OCI-LY1 (cell line): Measurements from ENCODE around the gene PTGR1.

Source experiments
- H2AFZ ChIP-seq: fragments of 200-600 bp; sonication (generic), shearing (Covaris generic); 2 replicates; pipeline ENCODE4 v1.6.0; 2014; ENCODE audit warnings: antibody characterized with exemption, mild to moderate bottlenecking, low read length
- H3F3A ChIP-seq: fragments of 200-600 bp; sonication (generic), shearing (Covaris generic); 2 replicates; pipeline ENCODE4 v1.6.0; 2014; ENCODE audit warnings: mild to moderate bottlenecking, antibody characterized with exemption, low read length, moderate library complexity; ENCODE audit not compliant: insufficient read depth
- H3K27ac ChIP-seq: fragments of 200-600 bp; sonication (generic); 2 replicates; pipeline ENCODE4 v1.5.1; 2014; ENCODE audit warnings: low read length, mixed run types, mild to moderate bottlenecking, low read depth; ENCODE audit not compliant: poor library complexity, severe bottlenecking
- H3K27me3 ChIP-seq: fragments of 200-600 bp; sonication (generic); 2 replicates; pipeline ENCODE4 v1.6.0; 2014; ENCODE audit warnings: antibody characterized with exemption, mild to moderate bottlenecking, low read length, moderate library complexity; ENCODE audit not compliant: insufficient read depth
- H3K36me3 ChIP-seq: fragments of 200-600 bp; sonication (generic); 2 replicates; pipeline ENCODE4 v1.6.1; 2014; ENCODE audit warnings: mild to moderate bottlenecking, antibody characterized with exemption, low read length, moderate library complexity, mixed read lengths; ENCODE audit not compliant: insufficient read depth
- H3K4me1 ChIP-seq: fragments of 200-600 bp; sonication (generic); 2 replicates; pipeline ENCODE4 v1.5.1; 2014; ENCODE audit warnings: mild to moderate bottlenecking, low read length, moderate library complexity; ENCODE audit not compliant: insufficient read depth, severe bottlenecking
- H3K4me2 ChIP-seq: fragments of 200-600 bp; sonication (generic), shearing (Covaris generic); 2 replicates; pipeline ENCODE4 v1.6.1; 2014; ENCODE audit warnings: low read length
- H3K4me3 ChIP-seq: fragments of 200-600 bp; sonication (generic); 2 replicates; pipeline ENCODE4 v1.5.1; 2014; ENCODE audit warnings: low read length, low read depth, mild to moderate bottlenecking, mixed read lengths; ENCODE audit not compliant: poor library complexity, severe bottlenecking
- H3K79me2 ChIP-seq: fragments of 200-600 bp; shearing (Covaris generic); 2 replicates; pipeline ENCODE4 v1.6.1; 2016; ENCODE audit warnings: mixed run types, low read length, mixed read lengths; ENCODE audit not compliant: insufficient read depth
- H3K9ac ChIP-seq: fragments of 200-600 bp; sonication (generic), shearing (Covaris generic); 2 replicates; pipeline ENCODE4 v1.6.1; 2014; ENCODE audit warnings: mild to moderate bottlenecking, low read length, mixed read lengths
- H3K9me2 ChIP-seq: fragments of 200-600 bp; sonication (generic), shearing (Covaris generic); 2 replicates; pipeline ENCODE4 v1.6.1; 2014; ENCODE audit warnings: low read depth, mild to moderate bottlenecking, low read length, mixed read lengths
- H3K9me3 ChIP-seq: fragments of 200-600 bp; shearing (Covaris generic); 2 replicates; pipeline ENCODE4 v1.6.1; 2014; ENCODE audit warnings: low read length, mixed read lengths
- H4K20me1 ChIP-seq: fragments of 200-600 bp; sonication (generic), shearing (Covaris generic); 2 replicates; pipeline ENCODE4 v1.6.0; 2016; ENCODE audit warnings: mild to moderate bottlenecking, low read length; ENCODE audit not compliant: insufficient read depth
- EZH2 ChIP-seq: fragments of 200-600 bp; sonication (generic), shearing (Covaris generic); IDR thresholded peaks from 2 replicates; pipeline ENCODE4 v1.8.0; 2017; ENCODE audit warnings: borderline replicate concordance, mixed run types, mild to moderate bottlenecking, antibody characterized with exemption, low read length, moderate library complexity, mixed read lengths
- TF ChIP-seq, protein P1 (sequence below): fragments of 200-600 bp; sonication (generic), shearing (Covaris generic); IDR thresholded peaks from 2 replicates; pipeline ENCODE4 v1.5.1; 2017; ENCODE audit warnings: mild to moderate bottlenecking, antibody characterized with exemption, low read length, moderate library complexity, mixed read lengths

The PTGR1 gene

DNA sequence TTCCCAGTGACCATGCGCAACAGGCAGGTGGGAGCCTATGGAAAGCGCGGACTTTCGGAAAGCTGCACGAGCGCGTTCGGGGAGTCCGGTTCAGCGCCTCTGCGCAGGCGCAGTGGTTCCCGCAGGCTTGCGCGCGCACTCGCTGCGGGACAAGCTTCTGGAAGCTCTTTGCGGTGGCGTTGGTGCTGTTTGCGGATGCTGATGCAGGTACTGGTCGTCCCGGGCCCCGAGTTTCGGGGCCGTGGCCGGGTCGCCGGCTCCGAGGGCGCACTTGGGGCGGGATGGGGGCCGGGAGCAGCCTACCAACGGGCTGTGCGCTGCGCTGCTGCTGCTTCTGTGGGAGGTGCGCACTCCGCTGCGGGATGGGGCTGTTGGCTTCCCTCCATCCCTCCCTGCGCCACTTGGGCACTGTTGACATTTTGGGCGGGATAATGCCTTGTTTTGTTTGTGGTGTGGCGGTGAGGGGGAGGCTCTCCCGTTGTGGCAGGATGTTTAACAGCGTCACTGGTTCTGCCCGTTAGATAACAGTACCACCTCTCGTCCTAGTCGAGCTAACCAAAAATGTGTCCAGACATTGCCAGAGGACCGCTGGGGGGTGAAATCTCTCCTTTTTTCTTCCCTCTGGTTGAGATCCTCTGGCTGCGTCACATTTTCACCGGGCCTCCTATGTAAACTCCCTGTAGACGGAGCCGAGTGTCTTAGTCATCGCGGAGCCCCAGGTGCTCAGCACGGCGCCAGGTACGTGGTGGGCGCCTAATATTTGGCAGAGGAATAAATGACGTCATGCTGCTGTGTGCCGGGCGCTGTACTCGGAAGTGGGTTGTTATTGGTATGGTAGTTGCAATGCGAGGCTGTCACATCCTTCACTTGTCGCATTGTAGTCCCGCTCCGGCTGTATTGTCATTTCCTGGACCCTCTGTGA, 74.1 kb downstream of the PTGR1 start, which contains the start of gene ZNF483:
ZNF483 (plus strand) TSS at position 124 of the 922 bp plus-strand sequence. CDS start 2,217 bp downstream, outside the sequence.
- peaks cover 8% of the 10 kb centered on the region; the same call in 1 of the 2 replicates for H3K36me3 ChIP-seq
- peak within 1 kb of the TSS; percentile 56 for H3K9ac ChIP-seq
- peak within 1 kb of the TSS; percentile 61 for H3K4me2 ChIP-seq
- H3K4me3 ChIP-seq, result peak within 1 kb of the TSS; percentile 68
- no peaks in the 10 kb centered on the region for H3K9me3 ChIP-seq
- H4K20me1 ChIP-seq, result no peaks in the 10 kb centered on the region
- no peaks in the 10 kb centered on the region for H3K79me2 ChIP-seq
- H2AFZ ChIP-seq, result peak within 1 kb of the TSS; percentile 65; the same call in 1 of the 2 replicates
- peaks cover 7% of the 10 kb centered on the region for H3K4me1 ChIP-seq
- H3K27me3 ChIP-seq, result no peaks in the 10 kb centered on the region
- H3F3A ChIP-seq, result no peaks in the 10 kb centered on the region
- TF ChIP-seq, protein P1, sequence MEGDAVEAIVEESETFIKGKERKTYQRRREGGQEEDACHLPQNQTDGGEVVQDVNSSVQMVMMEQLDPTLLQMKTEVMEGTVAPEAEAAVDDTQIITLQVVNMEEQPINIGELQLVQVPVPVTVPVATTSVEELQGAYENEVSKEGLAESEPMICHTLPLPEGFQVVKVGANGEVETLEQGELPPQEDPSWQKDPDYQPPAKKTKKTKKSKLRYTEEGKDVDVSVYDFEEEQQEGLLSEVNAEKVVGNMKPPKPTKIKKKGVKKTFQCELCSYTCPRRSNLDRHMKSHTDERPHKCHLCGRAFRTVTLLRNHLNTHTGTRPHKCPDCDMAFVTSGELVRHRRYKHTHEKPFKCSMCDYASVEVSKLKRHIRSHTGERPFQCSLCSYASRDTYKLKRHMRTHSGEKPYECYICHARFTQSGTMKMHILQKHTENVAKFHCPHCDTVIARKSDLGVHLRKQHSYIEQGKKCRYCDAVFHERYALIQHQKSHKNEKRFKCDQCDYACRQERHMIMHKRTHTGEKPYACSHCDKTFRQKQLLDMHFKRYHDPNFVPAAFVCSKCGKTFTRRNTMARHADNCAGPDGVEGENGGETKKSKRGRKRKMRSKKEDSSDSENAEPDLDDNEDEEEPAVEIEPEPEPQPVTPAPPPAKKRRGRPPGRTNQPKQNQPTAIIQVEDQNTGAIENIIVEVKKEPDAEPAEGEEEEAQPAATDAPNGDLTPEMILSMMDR, result no peak
- TF ChIP-seq EZH2, result no peak
- no peaks in the 10 kb centered on the region for H3K9me2 ChIP-seq
- no peak within 1 kb of the TSS for H3K27ac ChIP-seq

DNA sequence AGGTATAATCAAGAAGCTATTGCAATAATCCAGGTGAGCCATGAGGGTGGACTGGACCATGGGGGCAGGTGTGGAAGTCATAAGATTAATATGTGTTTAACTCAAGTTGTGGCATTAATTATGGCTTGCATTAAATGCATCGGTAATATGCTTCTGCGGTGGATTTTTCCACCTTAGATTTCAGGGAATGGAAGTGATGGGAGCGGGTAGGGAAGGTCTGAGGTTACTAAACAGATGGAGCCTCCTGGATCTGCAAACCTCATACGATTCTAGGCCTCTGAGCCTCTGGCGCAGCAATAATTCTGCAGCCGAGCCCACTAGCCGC, 74.8 kb downstream of the PTGR1 start:
- peak overlapping the region; percentile 56; the same call in 1 of the 2 replicates for H3K9ac ChIP-seq

DNA sequence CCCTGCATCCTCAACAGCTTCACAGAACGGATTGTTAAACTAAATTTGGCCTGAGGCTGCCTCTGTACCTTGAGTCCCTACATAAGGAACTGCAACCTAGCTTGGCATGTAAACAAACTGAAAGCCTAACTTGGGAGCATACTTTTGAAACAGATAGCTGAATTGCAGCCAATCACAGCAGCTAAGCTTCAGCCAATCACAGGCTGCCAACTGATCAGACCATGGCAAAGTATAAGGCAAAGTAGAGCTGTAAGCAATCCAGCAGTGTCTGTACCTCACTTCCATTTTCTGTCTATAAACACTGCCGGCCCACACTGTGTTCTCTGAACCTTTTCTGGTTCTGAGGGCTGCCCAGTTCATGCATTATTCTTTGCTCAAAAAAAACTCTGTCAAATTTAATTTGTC, 83.4 kb downstream of the PTGR1 start:
- no peak overlapping the region for H3K27ac ChIP-seq
- no peak overlapping the region for H2AFZ ChIP-seq
- H3K4me1 ChIP-seq, result no peaks in the 10 kb centered on the region

More for the DNA sequence above, 74.8 kb downstream of the PTGR1 start:
- Histone ChIP-seq H4K20me1 (no peaks in the 10 kb centered on the region), H3K4me2 (peak overlapping the region; percentile 61), H3K27me3 (no peaks in the 10 kb centered on the region), H3K9me3 (no peaks in the 10 kb centered on the region), H2AFZ (no peak overlapping the region), H3K36me3 (peaks cover 8% of the 10 kb centered on the region; the same call in 1 of the 2 replicates), H3K4me3 (peak overlapping the region; percentile 68), H3K79me2 (no peaks in the 10 kb centered on the region), H3K9me2 (no peaks in the 10 kb centered on the region), H3K4me1 (peaks cover 7% of the 10 kb centered on the region), H3F3A (no peaks in the 10 kb centered on the region), H3K27ac (no peak overlapping the region)
- no peak for TF ChIP-seq EZH2
- TF ChIP-seq, protein P1, result no peak

More for the DNA sequence above, 83.4 kb downstream of the PTGR1 start:
- Histone ChIP-seq H3F3A (no peaks in the 10 kb centered on the region), H3K9me2 (no peaks in the 10 kb centered on the region), H3K4me3 (no peak overlapping the region), H3K79me2 (no peaks in the 10 kb centered on the region), H4K20me1 (no peaks in the 10 kb centered on the region), H3K9me3 (no peaks in the 10 kb centered on the region; the same call in 1 of the 2 replicates), H3K9ac (no peak overlapping the region), H3K27me3 (no peaks in the 10 kb centered on the region; the same call in 1 of the 2 replicates), H3K36me3 (no peaks in the 10 kb centered on the region), H3K4me2 (no peak overlapping the region)
- TF ChIP-seq EZH2, result no peak
- TF ChIP-seq, protein P1, result no peak
